HEK293 (cell line): ENCODE results near the gene FEM1A.
"Not testable (repeated sequence)": the region's sequence is repeated elsewhere in the genome, so short reads cannot be mapped to it uniquely, and the experiment has no call there.

Experiments
- CTCF ChIA-PET: fragments of 350-600 bp; formaldehyde crosslinking; extraction: SDS; loops from one replicate; lab custom pipeline; 2021; ENCODE audit warnings: antibody characterized with exemption; lab: Yijun Ruan, JAX
- POLR2A ChIA-PET: fragments of 300-600 bp; formaldehyde crosslinking; extraction: SDS; loops from one replicate; lab custom pipeline; 2020; ENCODE audit warnings: antibody characterized with exemption, inconsistent platforms; lab: Yijun Ruan, JAX
- H3K27ac ChIP-seq: fragments of 200-500 bp; sonication (Bioruptor generic); 2 replicates; pipeline ENCODE4 v1.5.1; 2014; ENCODE audit warnings: low read depth, low read length, control low read depth, inconsistent platforms; ENCODE audit errors: extremely low read depth
- H3K36me3 ChIP-seq, 2 experiments: fragments of 200-500 bp in 1 of 2; sonication (Bioruptor generic) in 1 of 2; 1 replicate in 1 of 2; 2 replicates in 1 of 2; pipeline ENCODE4 v1.5.1; 2014 to 2017; ENCODE audit warnings: inconsistent platforms in 2 of 2, low read length in 2 of 2; ENCODE audit not compliant: control insufficient read depth in 2 of 2, insufficient read depth in 1 of 2
- H3K4me1 ChIP-seq: fragments of 200-500 bp; sonication (Bioruptor generic); 2 replicates; pipeline ENCODE4 v1.5.1; 2014; ENCODE audit warnings: mild to moderate bottlenecking, low read length, inconsistent platforms; ENCODE audit not compliant: control insufficient read depth, insufficient read depth
- H3K4me3 ChIP-seq: 2 replicates; pipeline ENCODE4 v1.5.1; 2011; ENCODE audit warnings: low read depth, mild to moderate bottlenecking, control low read depth, low read length, moderate library complexity
- H3K9me3 ChIP-seq: fragments of 200-500 bp; sonication (Bioruptor generic); 2 replicates; pipeline ENCODE4 v1.5.1; 2014; ENCODE audit warnings: low read depth, low read length, inconsistent platforms; ENCODE audit not compliant: control insufficient read depth, insufficient read depth
- HOXD13 ChIP-seq: sonication (generic); formaldehyde crosslinking; IDR thresholded peaks from 2 replicates; pipeline ENCODE4 v1.8.0; 2022; ENCODE audit warnings: missing genetic modification reagents, borderline replicate concordance
- MZF1 ChIP-seq: fragments of 450-650 bp; formaldehyde crosslinking; IDR thresholded peaks from 2 replicates; pipeline ENCODE4 v1.5.1; 2017; ENCODE audit warnings: missing biosample characterization, missing genetic modification characterization, borderline replicate concordance
- ZBTB10 ChIP-seq: fragments of 450-650 bp; formaldehyde crosslinking; IDR thresholded peaks from 2 replicates; pipeline ENCODE4 v1.5.1; 2016; ENCODE audit warnings: missing biosample characterization, missing genetic modification characterization
- ZBTB8A ChIP-seq: fragments of 450-650 bp; formaldehyde crosslinking; IDR thresholded peaks from 2 replicates; pipeline ENCODE4 v1.5.1; 2016; ENCODE audit warnings: missing biosample characterization, missing genetic modification characterization
- ZNF140 ChIP-seq: fragments of 450-650 bp; formaldehyde crosslinking; IDR thresholded peaks from 2 replicates; pipeline ENCODE4 v1.5.1; 2016; ENCODE audit warnings: missing biosample characterization, missing genetic modification characterization
- ZNF280D ChIP-seq: fragments of 450-650 bp; formaldehyde crosslinking; IDR thresholded peaks from 2 replicates; pipeline ENCODE4 v1.5.1; 2016; ENCODE audit warnings: missing biosample characterization, missing genetic modification characterization
- ZNF341 ChIP-seq: fragments of 450-650 bp; formaldehyde crosslinking; IDR thresholded peaks from 2 replicates; pipeline ENCODE4; 2016; ENCODE audit warnings: low read depth, missing biosample characterization, missing genetic modification characterization
- ZNF394 ChIP-seq: fragments of 450-650 bp; formaldehyde crosslinking; IDR thresholded peaks from 2 replicates; pipeline ENCODE4 v1.5.1; 2016; ENCODE audit warnings: missing biosample characterization, missing genetic modification characterization, mild to moderate bottlenecking, moderate library complexity, borderline replicate concordance
- ZNF426 ChIP-seq: fragments of 450-650 bp; formaldehyde crosslinking; IDR thresholded peaks from 2 replicates; pipeline ENCODE4 v1.5.1; 2017; ENCODE audit warnings: missing biosample characterization, missing genetic modification characterization, mild to moderate bottlenecking, inconsistent platforms, moderate library complexity
- ZNF518A ChIP-seq: fragments of 450-650 bp; formaldehyde crosslinking; conservative IDR thresholded peaks from 2 replicates; pipeline ENCODE4 v1.5.1; 2016; ENCODE audit warnings: low read depth, missing biosample characterization, missing genetic modification characterization
- ZNF561 ChIP-seq: fragments of 450-650 bp; IDR thresholded peaks from 2 replicates; pipeline ENCODE4 v1.5.1; 2018; ENCODE audit warnings: missing biosample characterization, missing genetic modification characterization, borderline replicate concordance
- ZNF623 ChIP-seq: fragments of 450-650 bp; formaldehyde crosslinking; IDR thresholded peaks from 2 replicates; pipeline ENCODE4 v1.5.1; 2016; ENCODE audit warnings: missing biosample characterization, missing genetic modification characterization
- ZNF629 ChIP-seq: fragments of 450-650 bp; formaldehyde crosslinking; IDR thresholded peaks from 2 replicates; pipeline ENCODE4 v1.5.1; 2017; ENCODE audit warnings: missing biosample characterization, missing genetic modification characterization
- ZNF654 ChIP-seq: fragments of 450-650 bp; formaldehyde crosslinking; IDR thresholded peaks from 2 replicates; pipeline ENCODE4 v1.5.1; 2016; ENCODE audit warnings: low read depth, missing biosample characterization, missing genetic modification characterization
- ZNF670 ChIP-seq: fragments of 450-650 bp; formaldehyde crosslinking; IDR thresholded peaks from 2 replicates; pipeline ENCODE4 v1.5.1; 2016; ENCODE audit warnings: missing biosample characterization, missing genetic modification characterization, low read depth
- TF ChIP-seq, protein P1 (sequence below): fragments of 450-650 bp; formaldehyde crosslinking; IDR thresholded peaks from 2 replicates; pipeline ENCODE4 v1.5.1; 2016; ENCODE audit warnings: missing biosample characterization, missing genetic modification characterization
- TF ChIP-seq, protein P2 (sequence below): fragments of 450-650 bp; formaldehyde crosslinking; conservative IDR thresholded peaks from 2 replicates; pipeline ENCODE4 v1.5.1; 2016; ENCODE audit warnings: low read depth, missing biosample characterization, missing genetic modification characterization

FEM1A gene

DNA sequence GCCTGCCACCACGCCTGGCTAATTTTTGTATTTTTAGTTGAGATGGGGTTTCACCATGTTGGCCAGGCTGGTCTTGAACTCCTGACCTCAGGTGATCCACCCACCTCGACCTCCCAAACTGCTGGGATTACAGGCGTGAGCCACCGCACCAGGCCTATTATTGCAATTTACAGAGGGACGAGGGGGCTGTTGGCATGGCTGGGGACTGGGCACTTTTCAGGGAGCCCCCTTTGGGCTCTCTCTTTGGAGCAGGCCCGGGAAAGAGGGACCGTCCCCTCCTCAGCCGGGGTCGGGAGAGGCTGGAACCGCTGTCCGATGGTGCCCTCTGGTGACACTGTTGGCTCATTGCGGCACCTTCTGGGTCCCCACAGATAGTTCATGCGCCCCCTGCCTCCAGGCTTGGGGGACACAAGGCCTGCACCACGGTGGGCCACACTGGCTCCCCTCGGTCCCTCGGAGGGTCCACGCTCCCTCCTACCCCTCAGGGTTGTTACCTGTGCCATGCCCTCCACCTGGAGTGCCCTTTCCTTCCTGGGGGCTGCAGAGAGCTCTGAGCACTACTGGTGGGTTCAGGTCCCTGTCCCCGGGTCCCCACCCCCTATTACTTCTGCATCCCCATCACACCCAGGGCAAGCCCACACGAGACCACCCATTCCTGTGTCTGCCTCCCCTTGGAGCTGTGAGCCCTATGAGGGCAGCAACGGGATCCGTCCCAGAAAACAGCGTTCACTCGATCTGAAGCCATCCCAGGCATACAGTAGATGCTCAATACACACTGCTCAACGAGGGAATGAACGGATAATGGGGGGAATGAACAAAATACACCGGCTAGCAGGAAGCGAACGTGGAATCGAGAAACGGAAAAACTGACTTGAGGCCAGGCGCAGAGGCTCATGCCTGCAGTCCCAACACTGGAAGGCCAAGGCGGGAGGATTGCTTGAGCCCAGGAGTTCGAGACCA is 12.5 kb downstream of the FEM1A start (continued):
- no peak for TF ChIP-seq ZNF280D (tag by site-specific recombination)
- peak; percentile 93 for TF ChIP-seq ZNF654 (tag by site-specific recombination)
- TF ChIP-seq, protein P1, sequence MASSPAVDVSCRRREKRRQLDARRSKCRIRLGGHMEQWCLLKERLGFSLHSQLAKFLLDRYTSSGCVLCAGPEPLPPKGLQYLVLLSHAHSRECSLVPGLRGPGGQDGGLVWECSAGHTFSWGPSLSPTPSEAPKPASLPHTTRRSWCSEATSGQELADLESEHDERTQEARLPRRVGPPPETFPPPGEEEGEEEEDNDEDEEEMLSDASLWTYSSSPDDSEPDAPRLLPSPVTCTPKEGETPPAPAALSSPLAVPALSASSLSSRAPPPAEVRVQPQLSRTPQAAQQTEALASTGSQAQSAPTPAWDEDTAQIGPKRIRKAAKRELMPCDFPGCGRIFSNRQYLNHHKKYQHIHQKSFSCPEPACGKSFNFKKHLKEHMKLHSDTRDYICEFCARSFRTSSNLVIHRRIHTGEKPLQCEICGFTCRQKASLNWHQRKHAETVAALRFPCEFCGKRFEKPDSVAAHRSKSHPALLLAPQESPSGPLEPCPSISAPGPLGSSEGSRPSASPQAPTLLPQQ (tag by site-specific recombination), result no peak
- peak; percentile 40; the same call in 1 of the 2 replicates for TF ChIP-seq ZNF561 (tag by site-specific recombination)
- peak; percentile 54; the same call in 1 of the 2 replicates for TF ChIP-seq ZBTB10 (tag by site-specific recombination)
- TF ChIP-seq MZF1 (tag by site-specific recombination), result no peak
- no peak for TF ChIP-seq HOXD13 (CRISPR knock-in tag)
- no peak for TF ChIP-seq ZNF341 (tag by site-specific recombination)
- TF ChIP-seq ZNF629 (tag by site-specific recombination), result 0 out of 2 replicates have a peak, but pooled peaks have one; percentile 9
- no peak for TF ChIP-seq ZNF670 (tag by site-specific recombination)

GRCh38 chr19:4805140-4805539 is 13.6 kb downstream of the FEM1A start:
- POLR2A ChIA-PET, H3K36me3 ChIP-seq, H3K4me1 ChIP-seq, H3K27ac ChIP-seq, H3K4me3 ChIP-seq, H3K9me3 ChIP-seq: not testable (repeated sequence)
- TF ChIP-seq, protein P2, sequence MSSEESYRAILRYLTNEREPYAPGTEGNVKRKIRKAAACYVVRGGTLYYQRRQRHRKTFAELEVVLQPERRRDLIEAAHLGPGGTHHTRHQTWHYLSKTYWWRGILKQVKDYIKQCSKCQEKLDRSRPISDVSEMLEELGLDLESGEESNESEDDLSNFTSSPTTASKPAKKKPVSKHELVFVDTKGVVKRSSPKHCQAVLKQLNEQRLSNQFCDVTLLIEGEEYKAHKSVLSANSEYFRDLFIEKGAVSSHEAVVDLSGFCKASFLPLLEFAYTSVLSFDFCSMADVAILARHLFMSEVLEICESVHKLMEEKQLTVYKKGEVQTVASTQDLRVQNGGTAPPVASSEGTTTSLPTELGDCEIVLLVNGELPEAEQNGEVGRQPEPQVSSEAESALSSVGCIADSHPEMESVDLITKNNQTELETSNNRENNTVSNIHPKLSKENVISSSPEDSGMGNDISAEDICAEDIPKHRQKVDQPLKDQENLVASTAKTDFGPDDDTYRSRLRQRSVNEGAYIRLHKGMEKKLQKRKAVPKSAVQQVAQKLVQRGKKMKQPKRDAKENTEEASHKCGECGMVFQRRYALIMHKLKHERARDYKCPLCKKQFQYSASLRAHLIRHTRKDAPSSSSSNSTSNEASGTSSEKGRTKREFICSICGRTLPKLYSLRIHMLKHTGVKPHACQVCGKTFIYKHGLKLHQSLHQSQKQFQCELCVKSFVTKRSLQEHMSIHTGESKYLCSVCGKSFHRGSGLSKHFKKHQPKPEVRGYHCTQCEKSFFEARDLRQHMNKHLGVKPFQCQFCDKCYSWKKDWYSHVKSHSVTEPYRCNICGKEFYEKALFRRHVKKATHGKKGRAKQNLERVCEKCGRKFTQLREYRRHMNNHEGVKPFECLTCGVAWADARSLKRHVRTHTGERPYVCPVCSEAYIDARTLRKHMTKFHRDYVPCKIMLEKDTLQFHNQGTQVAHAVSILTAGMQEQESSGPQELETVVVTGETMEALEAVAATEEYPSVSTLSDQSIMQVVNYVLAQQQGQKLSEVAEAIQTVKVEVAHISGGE, result peak; percentile 48; the same call in 1 of the 2 replicates
- TF ChIP-seq ZNF140 (tag by site-specific recombination), result peak; percentile 4; the same call in 1 of the 2 replicates
- TF ChIP-seq ZNF518A (tag by site-specific recombination), result peak; percentile 72
- peak; percentile 30; the same call in 1 of the 2 replicates for TF ChIP-seq ZNF629 (tag by site-specific recombination)
- peak; percentile 45 for TF ChIP-seq ZBTB8A
- peak; percentile 86; the same call in 1 of the 2 replicates for TF ChIP-seq ZNF394 (tag by site-specific recombination)
- TF ChIP-seq ZNF426 (tag by site-specific recombination), result peak; percentile 60
- TF ChIP-seq ZNF654 (tag by site-specific recombination), result peak; percentile 11; the same call in 1 of the 2 replicates
- peak; percentile 51 for TF ChIP-seq ZNF623 (tag by site-specific recombination)
- CTCF ChIA-PET, result interaction anchor here (0.6 to 9.8 kb wide), 18 partner anchors 11 to 280 kb away, joined by 3 to 139 read pairs (median 4); partner anchors contain the start of gene DPP9
